GM23338 (cell line): Measurements from ENCODE around the gene CASP3. TPM values are rescaled to one million over a fixed set of nuclear protein-coding genes. Genes with fewer than 3 reads are reported as not detected.

ENCODE experiments used
- CREB1 ChIP-seq: fragments of 250-450 bp; sonication (Bioruptor Pico); IDR thresholded peaks from 2 replicates; pipeline ENCODE4 v1.5.0; 2020; ENCODE audit warnings: low read depth, mild to moderate bottlenecking, moderate library complexity
- STAT1 ChIP-seq: IDR thresholded peaks from one replicate; pipeline ENCODE4 v1.6.1; 2016; ENCODE audit warnings: antibody characterized with exemption; ENCODE audit not compliant: unreplicated experiment
- polyA plus RNA-seq: library from polyadenylated mRNA; unstranded; fragments of >200 nt; fragmentation: Nextera tagmentation; extraction: Ambion mirVana; gene quantifications from 2 replicates; pipeline ENCODE4 v1.2.1, GENCODE V29; 2016
- total RNA-seq: library from RNA; depleted of rRNA; stranded (reverse); fragments of >200 nt; shearing (Covaris generic); gene quantifications from 2 replicates; pipeline ENCODE4 v1.2.3, GENCODE V29; 2014
- TF ChIP-seq, protein P1 (sequence below): IDR thresholded peaks from one replicate; pipeline ENCODE4 v1.6.1; 2018; ENCODE audit warnings: antibody characterized with exemption; ENCODE audit not compliant: unreplicated experiment
- TF ChIP-seq, protein P2 (sequence below): fragments of 250-450 bp; sonication (Bioruptor Pico); IDR thresholded peaks from 2 replicates; pipeline ENCODE4 v1.5.0; 2020; ENCODE audit warnings: mild to moderate bottlenecking, moderate library complexity

The CASP3 gene
- total and polyA plus RNA-seq, 2 experiments from 2014 or later, result 50.5 to 84.4 TPM

DNA sequence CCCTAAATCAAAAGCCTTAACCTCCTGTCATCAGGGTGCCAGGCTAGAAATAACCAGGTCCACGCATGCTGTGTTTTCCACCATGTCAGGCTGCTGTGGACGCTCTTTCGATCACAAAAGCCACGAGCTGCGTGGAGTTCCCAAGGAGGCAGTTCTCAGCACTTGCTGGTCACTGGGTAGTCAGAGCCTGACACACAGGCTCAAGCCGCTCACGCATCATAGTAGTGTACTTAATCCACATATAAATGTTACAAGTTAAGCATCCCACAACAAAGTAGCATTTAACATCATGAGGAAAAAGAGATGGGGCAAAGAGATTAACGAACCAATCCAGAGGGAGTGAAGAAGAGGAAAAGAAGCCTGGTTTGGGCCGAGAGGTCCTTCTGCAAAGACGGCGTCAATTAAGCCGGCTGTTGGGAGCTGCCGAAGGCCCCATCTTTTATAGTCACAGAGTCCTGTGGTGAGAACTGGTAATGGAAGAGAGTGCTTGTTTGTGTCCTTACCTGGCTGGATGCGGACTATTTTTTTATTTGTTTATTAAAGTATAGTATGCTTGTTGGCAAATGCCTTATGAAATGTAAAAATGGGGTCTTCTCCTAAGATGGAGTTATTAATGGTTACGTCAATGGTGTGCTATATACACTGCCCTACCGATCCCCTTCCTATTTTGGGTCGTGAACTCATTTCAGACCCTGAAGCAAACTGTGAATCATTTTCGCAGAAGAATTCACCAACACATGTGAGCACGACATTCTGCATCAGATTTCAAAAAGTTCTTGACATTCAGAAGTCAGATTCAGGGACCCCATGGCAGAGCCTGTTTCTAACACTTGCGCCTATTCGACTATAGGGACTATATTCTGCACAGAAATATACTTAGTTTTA lies 966 bp upstream of the CASP3 start (continued):
- TF ChIP-seq, protein P1, sequence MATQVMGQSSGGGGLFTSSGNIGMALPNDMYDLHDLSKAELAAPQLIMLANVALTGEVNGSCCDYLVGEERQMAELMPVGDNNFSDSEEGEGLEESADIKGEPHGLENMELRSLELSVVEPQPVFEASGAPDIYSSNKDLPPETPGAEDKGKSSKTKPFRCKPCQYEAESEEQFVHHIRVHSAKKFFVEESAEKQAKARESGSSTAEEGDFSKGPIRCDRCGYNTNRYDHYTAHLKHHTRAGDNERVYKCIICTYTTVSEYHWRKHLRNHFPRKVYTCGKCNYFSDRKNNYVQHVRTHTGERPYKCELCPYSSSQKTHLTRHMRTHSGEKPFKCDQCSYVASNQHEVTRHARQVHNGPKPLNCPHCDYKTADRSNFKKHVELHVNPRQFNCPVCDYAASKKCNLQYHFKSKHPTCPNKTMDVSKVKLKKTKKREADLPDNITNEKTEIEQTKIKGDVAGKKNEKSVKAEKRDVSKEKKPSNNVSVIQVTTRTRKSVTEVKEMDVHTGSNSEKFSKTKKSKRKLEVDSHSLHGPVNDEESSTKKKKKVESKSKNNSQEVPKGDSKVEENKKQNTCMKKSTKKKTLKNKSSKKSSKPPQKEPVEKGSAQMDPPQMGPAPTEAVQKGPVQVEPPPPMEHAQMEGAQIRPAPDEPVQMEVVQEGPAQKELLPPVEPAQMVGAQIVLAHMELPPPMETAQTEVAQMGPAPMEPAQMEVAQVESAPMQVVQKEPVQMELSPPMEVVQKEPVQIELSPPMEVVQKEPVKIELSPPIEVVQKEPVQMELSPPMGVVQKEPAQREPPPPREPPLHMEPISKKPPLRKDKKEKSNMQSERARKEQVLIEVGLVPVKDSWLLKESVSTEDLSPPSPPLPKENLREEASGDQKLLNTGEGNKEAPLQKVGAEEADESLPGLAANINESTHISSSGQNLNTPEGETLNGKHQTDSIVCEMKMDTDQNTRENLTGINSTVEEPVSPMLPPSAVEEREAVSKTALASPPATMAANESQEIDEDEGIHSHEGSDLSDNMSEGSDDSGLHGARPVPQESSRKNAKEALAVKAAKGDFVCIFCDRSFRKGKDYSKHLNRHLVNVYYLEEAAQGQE, result no peak
- TF ChIP-seq STAT1 (no peak), CREB1 (no peak)
- TF ChIP-seq, protein P2, sequence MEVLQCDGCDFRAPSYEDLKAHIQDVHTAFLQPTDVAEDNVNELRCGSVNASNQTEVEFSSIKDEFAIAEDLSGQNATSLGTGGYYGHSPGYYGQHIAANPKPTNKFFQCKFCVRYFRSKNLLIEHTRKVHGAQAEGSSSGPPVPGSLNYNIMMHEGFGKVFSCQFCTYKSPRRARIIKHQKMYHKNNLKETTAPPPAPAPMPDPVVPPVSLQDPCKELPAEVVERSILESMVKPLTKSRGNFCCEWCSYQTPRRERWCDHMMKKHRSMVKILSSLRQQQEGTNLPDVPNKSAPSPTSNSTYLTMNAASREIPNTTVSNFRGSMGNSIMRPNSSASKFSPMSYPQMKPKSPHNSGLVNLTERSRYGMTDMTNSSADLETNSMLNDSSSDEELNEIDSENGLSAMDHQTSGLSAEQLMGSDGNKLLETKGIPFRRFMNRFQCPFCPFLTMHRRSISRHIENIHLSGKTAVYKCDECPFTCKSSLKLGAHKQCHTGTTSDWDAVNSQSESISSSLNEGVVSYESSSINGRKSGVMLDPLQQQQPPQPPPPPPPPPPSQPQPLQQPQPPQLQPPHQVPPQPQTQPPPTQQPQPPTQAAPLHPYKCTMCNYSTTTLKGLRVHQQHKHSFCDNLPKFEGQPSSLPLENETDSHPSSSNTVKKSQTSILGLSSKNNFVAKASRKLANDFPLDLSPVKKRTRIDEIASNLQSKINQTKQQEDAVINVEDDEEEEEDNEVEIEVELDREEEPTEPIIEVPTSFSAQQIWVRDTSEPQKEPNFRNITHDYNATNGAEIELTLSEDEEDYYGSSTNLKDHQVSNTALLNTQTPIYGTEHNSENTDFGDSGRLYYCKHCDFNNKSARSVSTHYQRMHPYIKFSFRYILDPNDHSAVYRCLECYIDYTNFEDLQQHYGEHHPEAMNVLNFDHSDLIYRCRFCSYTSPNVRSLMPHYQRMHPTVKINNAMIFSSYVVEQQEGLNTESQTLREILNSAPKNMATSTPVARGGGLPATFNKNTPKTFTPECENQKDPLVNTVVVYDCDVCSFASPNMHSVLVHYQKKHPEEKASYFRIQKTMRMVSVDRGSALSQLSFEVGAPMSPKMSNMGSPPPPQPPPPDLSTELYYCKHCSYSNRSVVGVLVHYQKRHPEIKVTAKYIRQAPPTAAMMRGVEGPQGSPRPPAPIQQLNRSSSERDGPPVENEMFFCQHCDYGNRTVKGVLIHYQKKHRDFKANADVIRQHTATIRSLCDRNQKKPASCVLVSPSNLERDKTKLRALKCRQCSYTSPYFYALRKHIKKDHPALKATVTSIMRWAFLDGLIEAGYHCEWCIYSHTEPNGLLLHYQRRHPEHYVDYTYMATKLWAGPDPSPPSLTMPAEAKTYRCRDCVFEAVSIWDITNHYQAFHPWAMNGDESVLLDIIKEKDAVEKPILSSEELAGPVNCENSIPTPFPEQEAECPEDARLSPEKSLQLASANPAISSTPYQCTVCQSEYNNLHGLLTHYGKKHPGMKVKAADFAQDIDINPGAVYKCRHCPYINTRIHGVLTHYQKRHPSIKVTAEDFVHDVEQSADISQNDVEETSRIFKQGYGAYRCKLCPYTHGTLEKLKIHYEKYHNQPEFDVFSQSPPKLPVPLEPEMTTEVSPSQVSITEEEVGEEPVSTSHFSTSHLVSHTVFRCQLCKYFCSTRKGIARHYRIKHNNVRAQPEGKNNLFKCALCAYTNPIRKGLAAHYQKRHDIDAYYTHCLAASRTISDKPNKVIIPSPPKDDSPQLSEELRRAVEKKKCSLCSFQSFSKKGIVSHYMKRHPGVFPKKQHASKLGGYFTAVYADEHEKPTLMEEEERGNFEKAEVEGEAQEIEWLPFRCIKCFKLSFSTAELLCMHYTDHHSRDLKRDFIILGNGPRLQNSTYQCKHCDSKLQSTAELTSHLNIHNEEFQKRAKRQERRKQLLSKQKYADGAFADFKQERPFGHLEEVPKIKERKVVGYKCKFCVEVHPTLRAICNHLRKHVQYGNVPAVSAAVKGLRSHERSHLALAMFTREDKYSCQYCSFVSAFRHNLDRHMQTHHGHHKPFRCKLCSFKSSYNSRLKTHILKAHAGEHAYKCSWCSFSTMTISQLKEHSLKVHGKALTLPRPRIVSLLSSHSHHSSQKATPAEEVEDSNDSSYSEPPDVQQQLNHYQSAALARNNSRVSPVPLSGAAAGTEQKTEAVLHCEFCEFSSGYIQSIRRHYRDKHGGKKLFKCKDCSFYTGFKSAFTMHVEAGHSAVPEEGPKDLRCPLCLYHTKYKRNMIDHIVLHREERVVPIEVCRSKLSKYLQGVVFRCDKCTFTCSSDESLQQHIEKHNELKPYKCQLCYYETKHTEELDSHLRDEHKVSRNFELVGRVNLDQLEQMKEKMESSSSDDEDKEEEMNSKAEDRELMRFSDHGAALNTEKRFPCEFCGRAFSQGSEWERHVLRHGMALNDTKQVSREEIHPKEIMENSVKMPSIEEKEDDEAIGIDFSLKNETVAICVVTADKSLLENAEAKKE (CRISPR knock-in tag), result no peak
